SK-N-SH (cell line): ENCODE measurements around the gene CDH16.

ENCODE experiments used
- POLR2AphosphoS5 ChIP-seq: IDR thresholded peaks from 2 replicates; pipeline ENCODE4 v1.6.1; 2012; ENCODE audit warnings: low read depth, low read length
- SIN3A ChIP-seq: IDR thresholded peaks from 2 replicates; pipeline ENCODE4 v1.6.1; 2012; ENCODE audit warnings: low read depth, mild to moderate bottlenecking, low read length, moderate library complexity, borderline replicate concordance
- TEAD4 ChIP-seq: IDR thresholded peaks from 2 replicates; pipeline ENCODE4 v1.4.0; 2012; ENCODE audit warnings: mild to moderate bottlenecking, borderline replicate concordance; ENCODE audit not compliant: insufficient read depth
- TF ChIP-seq, protein P1 (sequence below): fragments of 200-600 bp; sonication (generic); IDR thresholded peaks from 2 replicates; pipeline ENCODE4 v1.6.1; 2017; ENCODE audit warnings: antibody characterized with exemption, mild to moderate bottlenecking, moderate library complexity

DNA sequence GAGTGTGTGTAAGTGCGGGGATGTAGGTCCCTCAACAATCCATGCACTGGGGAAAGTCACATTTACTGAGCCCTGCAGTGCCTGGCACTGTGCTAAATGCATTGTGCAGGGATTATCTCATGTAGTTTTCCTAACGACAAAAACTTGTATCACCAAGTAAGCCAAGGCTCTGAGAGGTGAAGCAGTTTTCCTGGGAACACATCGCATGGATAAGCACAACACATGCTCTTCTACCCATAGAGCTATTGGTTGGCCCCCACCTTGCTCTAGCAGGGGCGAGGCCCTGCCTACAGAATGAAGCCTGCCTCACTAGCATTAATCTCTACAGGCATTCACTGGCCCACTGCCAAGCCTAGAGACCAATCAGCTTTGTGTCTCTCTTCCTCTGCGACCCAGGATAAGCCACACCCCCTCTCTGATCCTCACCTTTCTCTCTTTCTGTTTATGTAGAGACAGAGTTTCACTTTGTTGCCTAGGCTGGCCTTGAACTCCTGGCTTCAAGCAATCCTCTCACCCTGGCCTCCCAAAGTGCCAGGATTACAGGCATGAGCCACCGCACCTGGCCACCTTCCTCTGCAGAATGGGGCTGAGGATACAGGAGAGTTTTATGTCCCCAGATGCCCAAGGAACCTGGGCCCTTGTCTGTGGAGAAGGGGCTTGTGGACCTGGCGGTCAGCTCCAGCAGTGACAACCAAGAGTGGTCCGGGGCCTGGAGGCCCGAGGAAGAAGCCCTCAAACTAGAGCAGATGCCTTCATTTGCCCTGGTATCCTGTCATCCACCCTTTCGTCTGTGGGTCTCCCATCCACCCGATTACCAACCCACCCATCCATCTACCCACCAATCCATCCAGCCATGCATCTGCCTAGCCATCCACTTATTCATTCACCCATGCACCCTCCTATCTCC lies 12.8 kb downstream of the CDH16 start:
- TF ChIP-seq TEAD4 (no peak), SIN3A (no peak), POLR2AphosphoS5 (no peak)
- TF ChIP-seq, protein P1, sequence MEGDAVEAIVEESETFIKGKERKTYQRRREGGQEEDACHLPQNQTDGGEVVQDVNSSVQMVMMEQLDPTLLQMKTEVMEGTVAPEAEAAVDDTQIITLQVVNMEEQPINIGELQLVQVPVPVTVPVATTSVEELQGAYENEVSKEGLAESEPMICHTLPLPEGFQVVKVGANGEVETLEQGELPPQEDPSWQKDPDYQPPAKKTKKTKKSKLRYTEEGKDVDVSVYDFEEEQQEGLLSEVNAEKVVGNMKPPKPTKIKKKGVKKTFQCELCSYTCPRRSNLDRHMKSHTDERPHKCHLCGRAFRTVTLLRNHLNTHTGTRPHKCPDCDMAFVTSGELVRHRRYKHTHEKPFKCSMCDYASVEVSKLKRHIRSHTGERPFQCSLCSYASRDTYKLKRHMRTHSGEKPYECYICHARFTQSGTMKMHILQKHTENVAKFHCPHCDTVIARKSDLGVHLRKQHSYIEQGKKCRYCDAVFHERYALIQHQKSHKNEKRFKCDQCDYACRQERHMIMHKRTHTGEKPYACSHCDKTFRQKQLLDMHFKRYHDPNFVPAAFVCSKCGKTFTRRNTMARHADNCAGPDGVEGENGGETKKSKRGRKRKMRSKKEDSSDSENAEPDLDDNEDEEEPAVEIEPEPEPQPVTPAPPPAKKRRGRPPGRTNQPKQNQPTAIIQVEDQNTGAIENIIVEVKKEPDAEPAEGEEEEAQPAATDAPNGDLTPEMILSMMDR, result no peak
